PFSK-1 (cell line): ENCODE measurements around the gene OR5C1.

Experiments used
- FOXP2 ChIP-seq: optimal IDR thresholded peaks from 2 replicates; pipeline ENCODE3; 2011; ENCODE audit warnings: borderline replicate concordance, control low read depth, inconsistent platforms; ENCODE audit not compliant: insufficient read depth; ENCODE audit errors: extremely low read length, extremely low read depth
- POLR2AphosphoS5 ChIP-seq: IDR thresholded peaks from 2 replicates; pipeline ENCODE4 v1.6.1; 2012; ENCODE audit warnings: low read depth, mild to moderate bottlenecking, control low read depth, low read length, moderate library complexity
- REST ChIP-seq, 2 experiments: IDR thresholded peaks; 2 replicates each; pipeline versions ENCODE4 v1.6.1 to v1.8.0; 2011 to 2012; ENCODE audit warnings: low read depth in 2 of 2, low read length in 2 of 2, control low read depth in 1 of 2, inconsistent platforms in 1 of 2, mild to moderate bottlenecking in 1 of 2, moderate library complexity in 1 of 2; ENCODE audit not compliant: insufficient read depth in 1 of 2
- SIN3A ChIP-seq: IDR thresholded peaks from 2 replicates; pipeline ENCODE4 v1.6.1; 2012; ENCODE audit warnings: mild to moderate bottlenecking, low read length, moderate library complexity, borderline replicate concordance; ENCODE audit not compliant: insufficient read depth
- TAF1 ChIP-seq: IDR thresholded peaks from 2 replicates; pipeline ENCODE4 v1.6.1; 2012; ENCODE audit warnings: low read length, control low read depth, borderline replicate concordance; ENCODE audit not compliant: insufficient read depth

GRCh38 chr9:122781671-122782070 lies 7.1 kb upstream of the OR5C1 start:
- no peak for TF ChIP-seq POLR2AphosphoS5
- no peak for TF ChIP-seq SIN3A
- no peak for TF ChIP-seq TAF1
- no peak for TF ChIP-seq REST (IDR thresholded peaks at IDR 0.05; ENCODE audit: insufficient read depth in 1 of 2, low read depth in 2 of 2, low read length in 2 of 2)
- TF ChIP-seq FOXP2 = no peak
